Heart left ventricle (tissue), 13 donors: ENCODE measurements around the gene TSPAN31.

Source experiments
- POLR2A ChIP-seq, 2 donors: fragments of 450-650 bp; IDR thresholded peaks; one replicate each; pipeline ENCODE4 v1.6.1; 2017; ENCODE audit warnings: antibody characterized with exemption in 2 of 2, mild to moderate bottlenecking in 2 of 2, moderate library complexity in 2 of 2
- TF ChIP-seq, protein P1 (sequence below), 12 donors: fragments of 200-600 bp; sonication (generic) in 4 of 12; IDR thresholded peaks; one replicate each; pipeline versions ENCODE4 v1.5.0 to v1.8.0; 2018 to 2022; ENCODE audit warnings: antibody characterized with exemption in 12 of 12, mild to moderate bottlenecking in 5 of 12
- donor health status: ischemic (EF 13 %, LVEDD 7.1; RV severe dilation, severe dysfunction).
- donor health status: DM: no; HTN: yes; CAD: no.
- donor health status: DM: no; HTN: no; CAD: no.
- donor health status: ischemic (EF 25% LVEDD 6.9; RV normal size, moderate dysfunction).
- donor health status: ischemic (EF 25% LVEDD 5.7; RV mildly dilated, moderate dysfunction).
- donor health status: ischemic (EF 35%, LVEDD 5.7; RV mildly dilated, moderate dysfunction).
- donor health status: nonischemic (EF 11% LVEDD 7.7; RV severe dilation, severe dysfunction).
- donor health status: DM: yes; HTN: yes; CAD: no.
- donor health status: PGD.
- donor health status: ischemic (EF 29% LVEDD 5.4; RV normal size, mild dysfunction).
- donor health status: nonischemic (EF 23%, LVEDD 6.1; RV moderate dilation, normal function).

DNA sequence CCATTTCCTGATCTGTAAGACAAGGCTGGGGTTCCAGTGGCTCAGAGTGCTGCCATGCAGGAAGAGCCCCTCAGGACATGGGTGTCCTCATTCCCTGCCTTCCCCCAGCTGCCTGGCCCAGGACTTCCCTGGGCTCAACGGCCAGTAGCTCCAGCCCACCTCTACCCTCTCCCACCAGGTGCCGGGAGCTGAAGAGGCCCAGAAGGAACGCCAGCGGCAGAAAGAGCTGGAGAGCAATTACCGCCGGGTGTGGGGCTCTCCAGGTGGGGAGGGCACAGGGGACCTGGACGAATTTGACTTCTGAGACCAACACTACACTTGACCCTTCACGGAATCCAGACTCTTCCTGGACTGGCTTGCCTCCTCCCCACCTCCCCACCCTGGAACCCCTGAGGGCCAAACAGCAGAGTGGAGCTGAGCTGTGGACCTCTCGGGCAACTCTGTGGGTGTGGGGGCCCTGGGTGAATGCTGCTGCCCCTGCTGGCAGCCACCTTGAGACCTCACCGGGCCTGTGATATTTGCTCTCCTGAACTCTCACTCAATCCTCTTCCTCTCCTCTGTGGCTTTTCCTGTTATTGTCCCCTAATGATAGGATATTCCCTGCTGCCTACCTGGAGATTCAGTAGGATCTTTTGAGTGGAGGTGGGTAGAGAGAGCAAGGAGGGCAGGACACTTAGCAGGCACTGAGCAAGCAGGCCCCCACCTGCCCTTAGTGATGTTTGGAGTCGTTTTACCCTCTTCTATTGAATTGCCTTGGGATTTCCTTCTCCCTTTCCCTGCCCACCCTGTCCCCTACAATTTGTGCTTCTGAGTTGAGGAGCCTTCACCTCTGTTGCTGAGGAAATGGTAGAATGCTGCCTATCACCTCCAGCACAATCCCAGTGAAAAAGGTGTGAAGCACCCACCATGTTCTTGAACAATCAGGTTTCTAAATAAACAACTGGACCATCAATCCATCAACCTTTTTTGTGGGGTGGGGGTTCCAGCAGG is 23.9 kb upstream of the TSPAN31 start:
- TF ChIP-seq, protein P1, sequence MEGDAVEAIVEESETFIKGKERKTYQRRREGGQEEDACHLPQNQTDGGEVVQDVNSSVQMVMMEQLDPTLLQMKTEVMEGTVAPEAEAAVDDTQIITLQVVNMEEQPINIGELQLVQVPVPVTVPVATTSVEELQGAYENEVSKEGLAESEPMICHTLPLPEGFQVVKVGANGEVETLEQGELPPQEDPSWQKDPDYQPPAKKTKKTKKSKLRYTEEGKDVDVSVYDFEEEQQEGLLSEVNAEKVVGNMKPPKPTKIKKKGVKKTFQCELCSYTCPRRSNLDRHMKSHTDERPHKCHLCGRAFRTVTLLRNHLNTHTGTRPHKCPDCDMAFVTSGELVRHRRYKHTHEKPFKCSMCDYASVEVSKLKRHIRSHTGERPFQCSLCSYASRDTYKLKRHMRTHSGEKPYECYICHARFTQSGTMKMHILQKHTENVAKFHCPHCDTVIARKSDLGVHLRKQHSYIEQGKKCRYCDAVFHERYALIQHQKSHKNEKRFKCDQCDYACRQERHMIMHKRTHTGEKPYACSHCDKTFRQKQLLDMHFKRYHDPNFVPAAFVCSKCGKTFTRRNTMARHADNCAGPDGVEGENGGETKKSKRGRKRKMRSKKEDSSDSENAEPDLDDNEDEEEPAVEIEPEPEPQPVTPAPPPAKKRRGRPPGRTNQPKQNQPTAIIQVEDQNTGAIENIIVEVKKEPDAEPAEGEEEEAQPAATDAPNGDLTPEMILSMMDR (IDR thresholded peaks at IDR 0.05): no peak
- TF ChIP-seq POLR2A (IDR thresholded peaks at IDR 0.05): no peak
